Activated CD8-positive, alpha-beta memory T cell treated with anti-CD3 and anti-CD28 coated beads, Interleukin-2, amount 50 U/mL, for 48 hours (primary cell): Measurements from ENCODE around the gene JAGN1.
A peak's percentile ranks its signal among the peaks of the same experiment; 100 is the strongest.
"Not testable (repeated sequence)": the region's sequence is repeated elsewhere in the genome, so short reads cannot be mapped to it uniquely, and the experiment has no call there.

Source experiments
- DNase-seq: peaks from one replicate; pipeline ENCODE4 v3.0.0-alpha.2; 2020

JAGN1 gene

DNA sequence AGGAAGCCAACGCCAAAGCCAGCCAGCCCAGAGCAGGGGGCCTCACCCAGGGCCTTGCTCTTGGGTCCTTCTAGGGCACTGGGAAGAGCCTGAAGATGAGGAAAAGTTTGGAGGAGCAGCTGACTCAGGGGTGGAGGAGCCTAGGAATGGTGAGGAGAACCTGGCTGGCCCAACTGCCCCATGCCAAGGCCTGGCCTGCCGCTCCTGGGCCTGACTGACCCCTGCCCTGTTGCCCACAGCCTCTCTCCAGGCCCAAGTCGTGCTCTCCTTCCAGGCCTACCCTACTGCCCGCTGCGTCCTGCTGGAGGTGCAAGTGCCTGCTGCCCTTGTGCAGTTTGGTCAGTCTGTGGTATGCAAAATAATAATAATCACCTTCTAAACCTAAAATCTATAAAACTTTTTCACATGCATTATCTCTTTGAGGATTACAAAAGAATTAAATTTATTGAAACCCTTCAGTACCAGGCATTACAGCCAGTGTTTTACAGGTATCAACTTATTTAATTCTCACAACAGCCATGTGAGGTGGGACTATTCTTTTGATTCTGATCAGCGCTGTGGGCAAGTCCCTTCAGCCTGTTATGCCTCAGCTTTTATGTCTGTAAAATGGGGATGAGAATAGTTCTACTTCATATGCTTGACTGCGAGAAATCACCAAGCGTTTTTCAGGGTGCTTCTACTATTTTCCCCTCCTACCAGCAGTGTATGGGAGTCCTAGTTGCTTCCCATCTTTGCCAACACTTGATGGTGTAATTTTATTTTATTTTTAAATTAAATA lies 28.0 kb downstream of the JAGN1 start:
- no peak for DNase-seq

DNA sequence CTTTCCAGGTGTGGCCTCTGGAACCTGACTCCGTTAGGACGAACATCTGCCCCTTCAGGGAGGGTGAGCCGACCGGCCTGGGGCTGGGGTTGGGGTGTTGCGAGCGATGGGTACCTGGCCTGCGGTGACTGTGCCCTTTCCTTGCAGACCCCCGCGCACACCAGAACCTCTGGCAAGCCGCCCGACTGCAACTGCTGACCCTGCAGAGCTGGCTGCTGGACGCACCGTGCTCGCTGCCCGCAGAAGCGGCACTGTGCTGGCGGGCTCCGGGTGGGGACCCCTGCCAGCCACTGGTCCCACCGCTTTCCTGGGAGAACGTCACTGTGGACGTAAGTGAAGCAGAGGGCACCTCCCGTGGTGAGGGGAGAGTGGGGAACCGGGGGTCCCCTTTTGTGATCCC lies 37.7 kb downstream of the JAGN1 start:
- no peak for DNase-seq

DNA sequence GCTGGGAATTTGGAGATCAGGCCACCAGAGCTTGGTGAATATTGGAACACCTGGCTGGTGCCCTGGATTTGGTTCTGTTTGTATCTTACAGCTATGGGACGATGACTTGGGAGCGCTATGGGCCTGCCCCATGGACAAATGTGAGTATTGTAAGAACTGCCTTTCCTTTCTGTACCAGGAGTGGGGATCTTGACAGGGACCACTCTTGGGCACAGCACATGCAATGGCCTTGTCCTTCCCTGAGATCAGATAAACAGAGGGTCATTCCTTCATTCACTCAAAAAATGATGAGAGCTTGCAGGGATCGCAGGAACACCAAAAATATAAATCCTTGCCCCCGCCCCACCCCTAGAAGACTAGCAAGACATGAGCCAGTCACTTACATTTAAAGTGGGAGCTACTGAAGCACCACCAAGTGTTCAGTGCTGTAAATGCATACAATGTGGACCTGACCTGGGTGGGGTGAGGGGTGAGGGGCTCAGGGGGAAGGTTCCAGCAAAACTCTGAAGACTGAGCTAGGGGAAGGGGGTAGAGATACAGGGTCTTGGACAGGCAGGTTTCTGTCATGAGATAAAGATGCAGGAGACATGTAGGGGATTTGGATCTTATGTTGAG lies 40.5 kb downstream of the JAGN1 start:
- DNase-seq, result no peak

DNA sequence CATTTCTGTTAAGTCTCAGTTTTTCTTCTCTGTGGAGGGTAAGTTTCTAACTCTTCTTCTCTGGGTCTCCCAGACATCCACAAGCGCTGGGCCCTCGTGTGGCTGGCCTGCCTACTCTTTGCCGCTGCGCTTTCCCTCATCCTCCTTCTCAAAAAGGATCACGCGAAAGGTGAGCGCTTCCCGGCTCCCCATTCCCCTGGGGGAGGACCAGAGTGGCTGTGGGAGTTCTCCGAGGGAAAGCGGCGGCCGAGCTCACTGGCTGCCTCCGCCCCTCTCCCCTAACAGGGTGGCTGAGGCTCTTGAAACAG lies 42.1 kb downstream of the JAGN1 start:
- no peak for DNase-seq

DNA sequence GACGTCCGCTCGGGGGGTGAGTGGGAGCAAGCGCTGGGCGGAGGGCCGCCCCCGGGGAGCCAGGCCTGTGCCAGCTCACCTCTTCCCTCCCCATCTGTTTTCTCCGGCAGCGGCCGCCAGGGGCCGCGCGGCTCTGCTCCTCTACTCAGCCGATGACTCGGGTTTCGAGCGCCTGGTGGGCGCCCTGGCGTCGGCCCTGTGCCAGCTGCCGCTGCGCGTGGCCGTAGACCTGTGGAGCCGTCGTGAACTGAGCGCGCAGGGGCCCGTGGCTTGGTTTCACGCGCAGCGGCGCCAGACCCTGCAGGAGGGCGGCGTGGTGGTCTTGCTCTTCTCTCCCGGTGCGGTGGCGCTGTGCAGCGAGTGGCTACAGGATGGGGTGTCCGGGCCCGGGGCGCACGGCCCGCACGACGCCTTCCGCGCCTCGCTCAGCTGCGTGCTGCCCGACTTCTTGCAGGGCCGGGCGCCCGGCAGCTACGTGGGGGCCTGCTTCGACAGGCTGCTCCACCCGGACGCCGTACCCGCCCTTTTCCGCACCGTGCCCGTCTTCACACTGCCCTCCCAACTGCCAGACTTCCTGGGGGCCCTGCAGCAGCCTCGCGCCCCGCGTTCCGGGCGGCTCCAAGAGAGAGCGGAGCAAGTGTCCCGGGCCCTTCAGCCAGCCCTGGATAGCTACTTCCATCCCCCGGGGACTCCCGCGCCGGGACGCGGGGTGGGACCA lies 42.6 kb downstream of the JAGN1 start:
- DNase-seq, result peak; percentile 93

GRCh38 chr3:9933561-9934234 lies 43.3 kb downstream of the JAGN1 start, which contains the start of gene CRELD1:
Gene CRELD1, plus strand, starts transcription at chr3:9933834. Its CDS starts 605 bp downstream, at chr3:9934439.
- DNase-seq, result peak; percentile 98

DNA sequence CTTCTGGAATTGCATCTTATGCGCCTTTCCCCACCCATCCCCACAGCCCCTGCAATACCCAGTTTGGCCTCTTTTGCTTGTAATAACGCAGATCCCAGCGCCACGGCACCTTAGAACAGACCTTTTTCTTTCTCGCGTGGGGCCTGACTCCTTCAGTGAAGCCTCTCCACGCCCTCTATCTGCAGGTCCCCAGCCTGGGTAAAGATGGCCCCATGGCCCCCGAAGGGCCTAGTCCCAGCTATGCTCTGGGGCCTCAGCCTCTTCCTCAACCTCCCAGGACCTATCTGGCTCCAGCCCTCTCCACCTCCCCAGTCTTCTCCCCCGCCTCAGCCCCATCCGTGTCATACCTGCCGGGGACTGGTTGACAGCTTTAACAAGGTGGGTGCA lies 43.8 kb downstream of the JAGN1 start:
- no peak for DNase-seq

DNA sequence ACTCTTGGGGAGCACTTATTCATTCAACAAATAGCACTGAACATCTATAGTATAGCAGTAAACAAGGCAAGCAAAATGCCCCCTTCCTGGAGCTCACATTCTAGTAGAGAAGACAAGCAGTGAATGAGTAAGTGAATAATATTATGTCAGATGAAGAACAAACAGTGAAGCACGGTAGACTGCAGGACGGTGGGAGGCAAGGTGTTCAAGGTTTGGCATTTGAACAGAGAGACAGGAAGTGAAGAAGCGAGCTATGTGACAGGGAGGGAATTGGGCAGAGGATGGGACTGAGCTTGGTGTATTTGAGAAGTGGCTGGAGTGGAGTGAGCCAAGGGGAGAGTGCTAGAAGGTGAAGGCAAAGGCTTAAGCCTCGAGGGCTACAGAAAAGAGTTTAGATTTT lies 44.6 kb downstream of the JAGN1 start:
- no peak for DNase-seq

GRCh38 chr3:9935966-9936510 lies 45.6 kb downstream of the JAGN1 start:
- no peak for DNase-seq

DNA sequence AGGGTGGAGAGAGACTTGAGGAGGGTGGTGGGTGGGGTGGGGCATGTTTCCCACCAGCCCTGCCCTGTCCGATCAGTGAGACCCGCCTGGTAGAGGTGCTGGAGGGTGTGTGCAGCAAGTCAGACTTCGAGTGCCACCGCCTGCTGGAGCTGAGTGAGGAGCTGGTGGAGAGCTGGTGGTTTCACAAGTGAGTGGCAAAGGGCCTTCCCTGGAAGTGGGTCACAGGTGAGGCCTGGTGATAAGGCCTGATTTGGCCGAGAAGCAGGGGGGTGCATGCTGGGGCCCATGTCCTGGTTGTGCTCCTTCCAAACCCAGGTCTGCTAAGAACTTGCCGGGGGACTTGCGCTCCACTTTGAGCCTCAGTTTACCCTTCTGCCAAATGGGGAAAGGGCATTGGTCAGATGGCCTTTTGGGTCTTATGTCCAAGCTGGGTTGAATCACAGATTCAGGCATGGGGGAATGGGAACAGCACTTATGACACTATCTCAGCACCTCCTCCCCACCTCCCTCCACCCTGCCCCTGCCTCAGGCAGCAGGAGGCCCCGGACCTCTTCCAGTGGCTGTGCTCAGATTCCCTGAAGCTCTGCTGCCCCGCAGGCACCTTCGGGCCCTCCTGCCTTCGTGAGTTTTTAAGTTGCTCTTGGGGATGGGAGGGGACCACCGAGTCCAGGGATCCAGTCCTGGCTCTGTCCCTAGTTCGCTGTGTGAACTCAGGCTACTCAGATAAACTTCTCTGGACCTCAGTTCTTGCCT lies 47.3 kb downstream of the JAGN1 start:
- no peak for DNase-seq

- no peak for DNase-seq
Observed at GRCh38 chr3:9938966-9939365, 48.6 kb downstream of the JAGN1 start.

GRCh38 chr3:9939906-9940305 lies 49.5 kb downstream of the JAGN1 start:
- DNase-seq, result not testable (repeated sequence)

- DNase-seq, result no peak
Observed at GRCh38 chr3:9940746-9941145, 50.3 kb downstream of the JAGN1 start.

GRCh38 chr3:9942164-9942563 lies 51.8 kb downstream of the JAGN1 start:
- DNase-seq, result no peak

DNA sequence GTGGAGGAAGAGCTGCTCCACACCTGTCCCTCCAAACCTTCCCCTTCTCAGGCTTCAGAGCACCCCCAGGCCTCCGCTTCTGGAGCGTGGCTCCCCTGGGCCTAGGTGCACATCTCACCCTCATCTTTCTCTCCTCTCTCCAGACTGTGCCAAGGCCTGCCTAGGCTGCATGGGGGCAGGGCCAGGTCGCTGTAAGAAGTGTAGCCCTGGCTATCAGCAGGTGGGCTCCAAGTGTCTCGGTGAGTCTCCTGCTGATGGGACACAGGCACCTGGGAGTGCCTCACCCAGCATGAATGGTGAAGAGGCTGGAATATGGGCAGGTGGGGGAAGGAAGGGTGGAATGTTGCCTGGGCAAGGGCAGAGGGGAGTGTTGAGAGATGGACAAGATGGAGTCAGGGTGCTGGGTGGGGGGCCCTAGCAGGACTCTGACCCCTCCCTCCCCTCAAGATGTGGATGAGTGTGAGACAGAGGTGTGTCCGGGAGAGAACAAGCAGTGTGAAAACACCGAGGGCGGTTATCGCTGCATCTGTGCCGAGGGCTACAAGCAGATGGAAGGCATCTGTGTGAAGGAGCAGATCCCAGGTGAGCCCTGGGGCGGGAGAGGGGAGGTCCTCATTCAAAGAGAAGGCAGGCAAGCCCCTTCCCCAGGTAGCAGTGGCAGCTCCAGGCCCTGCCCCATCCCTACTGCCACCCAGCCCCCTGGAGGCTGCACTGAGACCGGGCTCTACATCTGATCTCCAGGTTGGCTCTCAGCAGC lies 52.7 kb downstream of the JAGN1 start:
- no peak for DNase-seq
